Measurements from ENCODE around the gene PDIA4. TPM values are rescaled to one million over a fixed set of nuclear protein-coding genes. Genes with fewer than 3 reads are reported as not detected.

Gene PDIA4
- total RNA-seq, 4 donors from 2014 or later = 40.6 to 105 (median 86.1) TPM

GRCh38 chr7:149071641-149072437, 43.5 kb upstream of the PDIA4 start:
- Histone ChIP-seq H3K9me3 (no peaks in the 10 kb centered on the region), H3K27ac (peak overlapping the region in 1 of 4 donors; percentile 34), H3K4me1 (peaks cover 0 to 18% (median 5%) of the 10 kb centered on the region in 3 donors), H3K36me3 (peaks cover 15 to 55% (median 20%) of the 10 kb centered on the region in 3 donors), H3K27me3 (no peaks in the 10 kb centered on the region), H3K4me3 (peak overlapping the region in 1 of 4 donors; percentile 1)
- 82% methylated on average over 3 to 7 of the region's 46 CpGs for WGBS, 2 donors
- no peak for DNase-seq
- intact Hi-C loops (cut with DNase I) = no loop called here
- TF ChIP-seq POLR2A (IDR thresholded peaks at IDR 0.05) = no peak
- peak in 1 of 6 experiments; percentile 21 for TF ChIP-seq CTCF (IDR thresholded peaks at IDR 0.05)

GRCh38 chr7:149071182-149071635, 42.9 kb upstream of the PDIA4 start:
- no peak for DNase-seq
- Histone ChIP-seq H3K36me3 (peaks cover 15 to 55% (median 20%) of the 10 kb centered on the region in 3 donors), H3K27ac (no peak overlapping the region), H3K9me3 (no peaks in the 10 kb centered on the region), H3K4me3 (no peak overlapping the region), H3K27me3 (no peaks in the 10 kb centered on the region), H3K4me1 (peaks cover 0 to 18% (median 5%) of the 10 kb centered on the region in 3 donors)
- no peak for TF ChIP-seq CTCF (IDR thresholded peaks at IDR 0.05)
- no peak for TF ChIP-seq POLR2A (IDR thresholded peaks at IDR 0.05)
- intact Hi-C loops (cut with DNase I) = no loop called here
- no CpG with 5 or more reads among the region's 29 CpGs for WGBS, 2 donors

- Histone ChIP-seq H3K4me1 (peaks cover 0 to 22% (median 5%) of the 10 kb centered on the region in 3 donors), H3K9me3 (no peaks in the 10 kb centered on the region), H3K36me3 (peaks cover 15 to 55% (median 20%) of the 10 kb centered on the region in 3 donors), H3K27ac (no peak overlapping the region), H3K27me3 (no peaks in the 10 kb centered on the region), H3K4me3 (no peak overlapping the region)
- WGBS, 2 donors = 89 to 91% methylated on average over 12 to 19 of the region's 31 CpGs
- no peak for TF ChIP-seq POLR2A (IDR thresholded peaks at IDR 0.05)
- no peak for TF ChIP-seq CTCF (IDR thresholded peaks at IDR 0.05)
- no peak for DNase-seq
- intact Hi-C loops (cut with DNase I) = no loop called here
Measured at GRCh38 chr7:149070372-149071125, 42.2 kb upstream of the PDIA4 start.

- Histone ChIP-seq H3K36me3 (peaks cover 15 to 50% (median 20%) of the 10 kb centered on the region in 3 donors), H3K4me1 (peaks cover 0 to 14% (median 0%) of the 10 kb centered on the region in 3 donors), H3K4me3 (no peak overlapping the region), H3K27me3 (no peaks in the 10 kb centered on the region), H3K27ac (peak overlapping the region in 1 of 4 donors; percentile 17), H3K9me3 (no peaks in the 10 kb centered on the region)
- WGBS, 2 donors = 43 to 71% methylated on average over 4 of the region's 4 CpGs
- DNase-seq = no peak
- intact Hi-C loops (cut with DNase I) = loop anchor here (10.0 kb wide), 1 partner anchor 63 kb away; no protein-coding TSS in a partner anchor
- TF ChIP-seq CTCF (IDR thresholded peaks at IDR 0.05) (peak in 1 of 6 experiments; percentile 27), POLR2A (IDR thresholded peaks at IDR 0.05) (no peak)
Measured at GRCh38 chr7:149067869-149068268, 39.6 kb upstream of the PDIA4 start.

All from esophagus squamous epithelium (tissue), 5 donors.